SH-SY5Y (cell line): ENCODE data around the gene ZMYND11.

ENCODE experiments used
- GATA2 ChIP-seq: IDR thresholded peaks from 2 replicates; pipeline ENCODE4 v1.6.1; 2011; ENCODE audit warnings: mild to moderate bottlenecking, low read depth, low read length
- GATA3 ChIP-seq: IDR thresholded peaks from 2 replicates; pipeline ENCODE4 v1.6.1; 2011; ENCODE audit warnings: low read depth, mild to moderate bottlenecking, low read length, moderate library complexity

DNA sequence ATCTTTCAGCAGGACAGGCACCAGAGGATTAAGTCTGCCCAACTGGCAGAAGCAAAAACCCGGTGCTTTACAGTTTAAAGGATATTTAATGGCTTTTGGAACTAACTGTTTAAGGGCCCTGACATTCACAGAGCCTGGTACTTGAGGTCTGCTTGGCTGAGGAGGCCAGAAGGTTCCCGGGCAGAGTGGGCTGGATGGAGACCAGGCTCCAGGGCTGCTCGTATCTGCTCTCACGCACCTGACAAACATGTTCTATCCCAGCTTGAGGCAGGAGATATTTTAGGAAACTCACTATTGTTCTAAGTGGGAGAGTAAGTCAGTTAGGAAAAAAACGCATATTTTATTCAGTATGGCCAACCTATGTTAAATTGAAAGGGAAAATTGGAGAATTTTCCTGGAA is 143.5 kb downstream of the ZMYND11 start:
- TF ChIP-seq GATA2 (no peak), GATA3 (no peak)
